ENCODE data around the gene KRT34. TPM values are rescaled to one million over a fixed set of nuclear protein-coding genes. Genes with fewer than 3 reads are reported as not detected.
"Not testable (repeated sequence)": the region's sequence is repeated elsewhere in the genome, so short reads cannot be mapped to it uniquely, and the experiment has no call there.

KRT34 gene
- total RNA-seq, 1 experiment from 2014 or later, result 0.08 TPM

- no peak for DNase-seq
- no peak overlapping the region for H3K27ac ChIP-seq
- no peaks in the 10 kb centered on the region for H3K27me3 ChIP-seq
- no peaks in the 10 kb centered on the region for H3K36me3 ChIP-seq
- H3K4me1 ChIP-seq, result no peaks in the 10 kb centered on the region
- H3K4me3 ChIP-seq, result no peak overlapping the region
- no peaks in the 10 kb centered on the region for H3K9me3 ChIP-seq (replicated peaks)
Observed at GRCh38 chr17:41415411-41415810, 33.3 kb upstream of the KRT34 start.

- no peak overlapping the region for H3K4me3 ChIP-seq
- H3K9me3 ChIP-seq (replicated peaks), result no peaks in the 10 kb centered on the region
- H3K27ac ChIP-seq, result no peak overlapping the region
- H3K36me3 ChIP-seq, result no peaks in the 10 kb centered on the region
- H3K4me1 ChIP-seq, result no peaks in the 10 kb centered on the region
- DNase-seq, result no peak
- no peaks in the 10 kb centered on the region for H3K27me3 ChIP-seq
Observed at GRCh38 chr17:41413982-41414381, 31.9 kb upstream of the KRT34 start.

GRCh38 chr17:41413353-41413957 lies 31.3 kb upstream of the KRT34 start:
- Histone ChIP-seq H3K4me1 (no peaks in the 10 kb centered on the region), H3K4me3 (no peak overlapping the region), H3K9me3 (replicated peaks) (no peaks in the 10 kb centered on the region), H3K27ac (no peak overlapping the region), H3K27me3 (no peaks in the 10 kb centered on the region), H3K36me3 (no peaks in the 10 kb centered on the region)
- DNase-seq, result no peak

- Histone ChIP-seq H3K36me3 (no peaks in the 10 kb centered on the region), H3K9me3 (replicated peaks) (no peaks in the 10 kb centered on the region), H3K27me3 (no peaks in the 10 kb centered on the region), H3K27ac (no peak overlapping the region), H3K4me3 (no peak overlapping the region), H3K4me1 (no peaks in the 10 kb centered on the region)
- DNase-seq, result no peak
Observed at GRCh38 chr17:41411072-41411840, 29.1 kb upstream of the KRT34 start.

- no peak overlapping the region for H3K27ac ChIP-seq
- H3K4me3 ChIP-seq, result no peak overlapping the region
- peaks cover 10% of the 10 kb centered on the region for H3K4me1 ChIP-seq
- H3K36me3 ChIP-seq, result no peaks in the 10 kb centered on the region
- H3K9me3 ChIP-seq (replicated peaks), result no peaks in the 10 kb centered on the region
- no peaks in the 10 kb centered on the region for H3K27me3 ChIP-seq
- DNase-seq, result no peak
Observed at GRCh38 chr17:41407226-41407625, 25.1 kb upstream of the KRT34 start.

- Histone ChIP-seq H3K9me3 (replicated peaks) (no peaks in the 10 kb centered on the region), H3K4me3 (no peak overlapping the region), H3K4me1 (peaks cover 10% of the 10 kb centered on the region), H3K36me3 (no peaks in the 10 kb centered on the region), H3K27me3 (no peaks in the 10 kb centered on the region), H3K27ac (no peak overlapping the region)
- no peak for DNase-seq
Observed at GRCh38 chr17:41406205-41406604, 24.1 kb upstream of the KRT34 start.

- no peaks in the 10 kb centered on the region for H3K36me3 ChIP-seq
- no peak overlapping the region for H3K4me3 ChIP-seq
- no peak overlapping the region for H3K27ac ChIP-seq
- no peaks in the 10 kb centered on the region for H3K27me3 ChIP-seq
- peak; percentile 19 to 37 for DNase-seq
- peaks cover 10% of the 10 kb centered on the region for H3K4me1 ChIP-seq
- no peaks in the 10 kb centered on the region for H3K9me3 ChIP-seq (replicated peaks)
Observed at GRCh38 chr17:41404024-41404671, 22.0 kb upstream of the KRT34 start.

- no peaks in the 10 kb centered on the region for H3K27me3 ChIP-seq
- peaks cover 10% of the 10 kb centered on the region for H3K4me1 ChIP-seq
- H3K4me3 ChIP-seq, result no peak overlapping the region
- H3K27ac ChIP-seq, result no peak overlapping the region
- no peak for DNase-seq
- H3K36me3 ChIP-seq, result no peaks in the 10 kb centered on the region
- H3K9me3 ChIP-seq (replicated peaks), result no peaks in the 10 kb centered on the region
Observed at GRCh38 chr17:41403404-41404023, 21.4 kb upstream of the KRT34 start.

GRCh38 chr17:41402161-41402560 lies 20.1 kb upstream of the KRT34 start:
- no peak overlapping the region for H3K27ac ChIP-seq
- H3K9me3 ChIP-seq (replicated peaks), result no peaks in the 10 kb centered on the region
- H3K27me3 ChIP-seq, result no peaks in the 10 kb centered on the region
- no peaks in the 10 kb centered on the region for H3K36me3 ChIP-seq
- no peak overlapping the region for H3K4me3 ChIP-seq
- peaks cover 10% of the 10 kb centered on the region for H3K4me1 ChIP-seq
- no peak for DNase-seq

GRCh38 chr17:41396996-41397660 lies 15.0 kb upstream of the KRT34 start, which contains the start of gene KRT31:
TSS of gene KRT31 (minus strand) at chr17:41397608. CDS start at chr17:41397539, 69 bp downstream.
- Histone ChIP-seq H3K4me1 (no peaks in the 10 kb centered on the region), H3K27ac (no peak within 1 kb of the TSS), H3K4me3 (no peak within 1 kb of the TSS), H3K9me3 (replicated peaks) (no peaks in the 10 kb centered on the region), H3K36me3 (no peaks in the 10 kb centered on the region), H3K27me3 (no peaks in the 10 kb centered on the region)
- peak; percentile 6 to 11 for DNase-seq

GRCh38 chr17:41396340-41396739 lies 14.2 kb upstream of the KRT34 start:
- Histone ChIP-seq H3K27ac (no peak overlapping the region), H3K27me3 (no peaks in the 10 kb centered on the region), H3K9me3 (replicated peaks) (no peaks in the 10 kb centered on the region), H3K4me3 (no peak overlapping the region), H3K36me3 (no peaks in the 10 kb centered on the region), H3K4me1 (no peaks in the 10 kb centered on the region)
- no peak for DNase-seq

GRCh38 chr17:41395611-41396010 lies 13.5 kb upstream of the KRT34 start:
- Histone ChIP-seq H3K4me1 (no peaks in the 10 kb centered on the region), H3K36me3 (no peaks in the 10 kb centered on the region), H3K27me3 (no peaks in the 10 kb centered on the region), H3K4me3 (no peak overlapping the region), H3K9me3 (replicated peaks) (no peaks in the 10 kb centered on the region), H3K27ac (no peak overlapping the region)
- DNase-seq, result no peak

- H3K27me3 ChIP-seq; H3K27ac ChIP-seq; H3K9me3 ChIP-seq (replicated peaks); H3K36me3 ChIP-seq; DNase-seq; H3K4me1 ChIP-seq; H3K4me3 ChIP-seq: not testable (repeated sequence)
Observed at GRCh38 chr17:41395044-41395443, 12.9 kb upstream of the KRT34 start.

- Histone ChIP-seq H3K36me3 (no peaks in the 10 kb centered on the region), H3K9me3 (replicated peaks) (no peaks in the 10 kb centered on the region), H3K4me3 (no peak overlapping the region), H3K27ac (no peak overlapping the region), H3K27me3 (no peaks in the 10 kb centered on the region), H3K4me1 (no peaks in the 10 kb centered on the region)
- DNase-seq, result no peak
Observed at GRCh38 chr17:41394254-41394996, 12.3 kb upstream of the KRT34 start.
